Glomerular visceral epithelial cell (primary cell): ENCODE measurements around the gene ATP4A.

ENCODE experiments used
- DNase-seq: peaks from one replicate; pipeline ENCODE4 v3.0.0-alpha.2; 2016; ENCODE audit errors: extremely low spot score

Gene ATP4A

DNA sequence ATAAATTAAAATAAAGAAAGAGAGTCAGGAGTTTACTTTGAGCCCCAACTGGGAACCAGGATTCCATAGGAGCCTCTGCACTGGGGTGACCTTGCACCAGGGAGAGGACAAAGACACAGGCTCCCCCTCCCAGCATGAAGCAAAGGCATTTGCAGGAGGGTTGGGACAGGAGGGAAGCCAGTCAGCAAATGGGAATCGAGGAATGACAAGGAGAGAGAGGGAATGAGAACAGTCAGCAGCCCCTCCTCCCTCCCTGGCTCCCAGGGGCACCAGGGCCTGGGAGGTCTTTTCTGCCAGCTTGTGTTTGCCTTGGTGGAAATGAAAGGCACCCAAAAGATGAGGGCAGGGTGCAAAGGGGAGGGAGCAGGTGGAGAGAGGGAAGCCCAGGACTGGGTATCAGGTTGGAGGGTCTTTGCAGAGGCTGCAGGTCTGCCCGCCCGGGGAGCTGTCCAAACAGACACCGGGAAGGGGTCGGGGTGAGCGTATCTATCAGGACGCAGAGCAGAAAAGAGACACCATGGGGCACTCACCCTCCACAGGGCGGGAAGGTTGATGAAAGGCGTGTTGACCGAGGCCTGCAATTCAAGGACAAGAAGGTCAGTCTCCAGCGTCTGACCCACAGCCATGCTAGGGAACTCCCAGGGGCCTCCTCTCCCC, 39.1 kb downstream of the ATP4A start:
- no peak for DNase-seq

DNA sequence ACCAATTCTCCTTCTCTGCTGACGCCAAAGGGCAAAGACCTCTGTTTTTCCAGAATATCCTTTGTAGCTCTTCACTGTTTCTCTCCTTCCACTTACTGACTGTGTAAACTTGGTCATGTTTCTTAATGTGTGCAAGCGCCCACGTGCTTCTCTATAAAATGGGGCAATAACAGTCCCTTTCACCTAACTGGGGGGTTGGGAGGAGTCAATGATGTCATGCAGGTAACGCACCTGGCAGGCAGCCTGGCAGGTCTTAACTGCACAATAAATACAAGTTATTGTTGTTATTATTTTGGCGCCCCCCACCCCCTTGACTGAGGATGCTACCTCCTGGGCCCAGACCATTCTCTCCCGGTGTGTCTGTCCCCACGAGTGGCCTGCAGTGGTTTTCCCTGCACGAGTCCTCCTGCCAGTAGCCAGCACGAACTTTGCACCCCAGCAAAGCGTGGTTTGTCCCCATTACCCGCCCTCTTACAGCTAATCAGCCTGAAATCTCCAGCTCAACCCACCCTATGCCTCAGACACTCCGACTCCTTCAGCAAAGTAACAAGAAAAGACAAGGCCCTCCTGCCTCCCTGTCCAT, 40.6 kb downstream of the ATP4A start:
- DNase-seq = no peak

DNA sequence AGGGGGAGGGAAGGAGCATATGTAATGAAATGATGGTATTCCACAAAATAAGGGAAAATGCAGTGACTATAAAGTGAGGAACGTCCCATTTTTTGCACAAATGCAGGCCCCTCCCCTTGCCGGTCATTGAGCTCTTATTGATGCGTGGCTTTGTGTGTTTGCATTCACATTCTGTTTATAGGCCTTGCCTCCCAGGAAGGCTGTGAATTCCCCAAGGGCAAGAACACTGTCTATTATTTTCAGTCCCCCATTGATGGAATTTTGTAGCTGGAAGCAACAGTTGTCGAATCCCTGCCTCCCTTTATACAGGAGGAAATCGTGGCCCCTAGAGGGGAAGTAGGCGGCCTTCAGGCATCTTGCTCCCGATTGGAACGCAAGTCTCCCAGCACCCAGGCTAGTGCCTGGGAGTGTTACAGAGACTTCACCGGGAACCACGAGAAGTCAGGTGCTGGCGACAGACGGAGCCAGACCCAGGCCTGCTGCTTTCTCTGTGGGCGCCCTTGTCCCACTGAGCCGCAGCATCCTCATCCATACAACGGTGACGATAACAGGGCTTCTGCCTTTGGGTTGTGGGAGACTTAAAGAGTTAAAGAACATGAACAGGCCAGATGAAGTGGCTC, 42.2 kb downstream of the ATP4A start:
- DNase-seq = no peak

DNA sequence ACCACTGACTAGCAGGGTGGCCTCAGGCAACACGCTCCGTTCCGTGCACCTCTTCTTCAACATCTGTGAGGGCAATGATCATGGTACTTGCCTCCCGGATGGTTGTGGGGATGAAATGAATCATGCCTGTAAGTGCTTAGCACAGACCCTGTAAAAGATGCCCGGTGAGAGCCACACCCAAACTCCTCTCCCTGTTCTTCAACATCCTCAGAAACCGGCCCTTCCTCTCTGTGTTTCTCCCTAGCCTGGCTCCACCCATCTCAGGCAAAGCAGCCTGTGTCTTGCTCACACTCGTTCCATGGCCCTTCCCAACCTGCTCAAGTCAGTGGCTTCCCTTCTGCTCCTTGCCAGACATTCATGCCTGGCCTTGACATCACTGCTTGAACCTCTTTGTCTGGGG, 44.2 kb downstream of the ATP4A start:
- DNase-seq = no peak

DNA sequence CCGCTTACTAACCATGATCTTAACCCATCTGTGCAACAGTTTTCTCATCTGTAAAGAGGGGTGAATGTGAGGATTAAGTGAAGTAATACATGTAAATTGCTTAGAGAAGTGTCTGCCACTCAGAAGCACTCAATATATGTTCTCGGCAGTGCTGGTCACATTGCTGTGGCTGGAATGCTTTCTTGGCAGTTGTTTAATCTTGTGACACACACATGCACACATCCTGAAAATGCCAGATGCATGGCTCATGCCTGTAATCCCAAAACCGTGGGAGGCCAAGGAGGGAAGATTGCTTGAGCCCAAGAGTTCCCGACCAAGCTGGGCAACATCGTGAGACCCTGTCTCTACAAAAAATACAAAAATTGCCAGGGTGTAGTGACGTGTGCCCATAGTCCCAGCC, 45.1 kb downstream of the ATP4A start:
- DNase-seq = peak; percentile 73

DNA sequence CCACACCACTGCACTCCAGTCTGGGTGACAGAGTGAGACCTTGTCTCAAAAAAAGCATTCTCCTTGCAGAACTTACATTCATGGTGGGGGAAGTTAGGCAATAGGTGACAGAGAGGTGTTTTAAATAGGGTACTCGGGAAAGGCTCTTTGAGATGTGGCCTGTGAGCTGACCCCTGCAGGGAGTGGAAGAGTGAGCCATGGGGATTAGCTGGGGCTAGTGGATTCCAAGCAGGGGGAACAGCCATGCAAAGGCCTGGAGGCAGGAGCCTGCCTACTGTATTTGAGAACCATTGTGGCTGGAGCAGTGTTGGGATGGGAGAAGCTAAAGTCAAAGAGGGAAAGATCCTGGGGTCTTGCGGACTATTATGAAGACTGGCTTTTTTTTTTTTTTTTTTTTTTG, 46.1 kb downstream of the ATP4A start:
- DNase-seq = no peak

DNA sequence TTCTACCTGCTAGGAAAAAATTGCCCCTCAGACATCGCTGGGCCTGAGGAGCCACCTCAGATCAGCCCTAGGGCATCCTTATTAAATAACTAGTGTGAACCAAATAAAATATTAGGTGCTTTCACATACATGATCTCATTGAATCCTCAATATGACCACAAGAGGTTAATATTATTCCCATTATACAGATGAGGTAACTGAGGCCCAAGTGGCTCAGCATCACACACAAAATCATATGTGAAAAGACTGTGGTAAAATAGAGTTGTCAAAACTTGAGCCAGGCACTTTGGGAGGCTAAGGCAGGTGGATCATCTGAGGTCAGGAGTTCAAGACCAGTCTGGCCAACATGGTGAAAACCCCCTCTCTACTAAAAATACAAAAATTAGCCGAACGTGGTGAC, 47.1 kb downstream of the ATP4A start:
- no peak for DNase-seq

DNA sequence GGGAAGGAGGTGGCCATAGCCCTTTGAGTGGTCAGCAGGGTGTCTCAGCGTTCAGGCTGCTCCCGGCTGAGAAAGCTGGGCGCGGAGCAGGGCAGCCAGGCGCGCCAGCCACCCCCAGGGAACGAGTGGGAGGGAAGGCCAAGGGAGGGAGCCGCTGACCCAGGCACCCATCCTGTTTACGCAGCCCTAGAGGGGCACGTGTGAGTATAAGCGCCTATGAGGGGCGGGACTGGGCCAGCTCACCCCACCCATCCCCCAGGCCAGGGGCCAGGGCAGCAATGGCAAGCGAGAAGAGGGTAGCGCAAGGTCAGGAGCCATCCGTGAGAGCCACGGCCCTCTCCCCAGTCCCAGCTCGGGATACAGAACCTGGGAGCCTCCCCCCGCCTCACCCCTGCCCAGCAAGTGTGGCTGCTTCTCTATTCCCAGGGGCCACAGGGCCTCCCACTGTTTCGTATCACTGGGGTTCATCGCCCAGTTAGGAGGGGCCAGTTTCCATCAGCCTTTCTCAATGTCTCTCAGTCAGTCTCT, 49.1 kb downstream of the ATP4A start:
- no peak for DNase-seq

DNA sequence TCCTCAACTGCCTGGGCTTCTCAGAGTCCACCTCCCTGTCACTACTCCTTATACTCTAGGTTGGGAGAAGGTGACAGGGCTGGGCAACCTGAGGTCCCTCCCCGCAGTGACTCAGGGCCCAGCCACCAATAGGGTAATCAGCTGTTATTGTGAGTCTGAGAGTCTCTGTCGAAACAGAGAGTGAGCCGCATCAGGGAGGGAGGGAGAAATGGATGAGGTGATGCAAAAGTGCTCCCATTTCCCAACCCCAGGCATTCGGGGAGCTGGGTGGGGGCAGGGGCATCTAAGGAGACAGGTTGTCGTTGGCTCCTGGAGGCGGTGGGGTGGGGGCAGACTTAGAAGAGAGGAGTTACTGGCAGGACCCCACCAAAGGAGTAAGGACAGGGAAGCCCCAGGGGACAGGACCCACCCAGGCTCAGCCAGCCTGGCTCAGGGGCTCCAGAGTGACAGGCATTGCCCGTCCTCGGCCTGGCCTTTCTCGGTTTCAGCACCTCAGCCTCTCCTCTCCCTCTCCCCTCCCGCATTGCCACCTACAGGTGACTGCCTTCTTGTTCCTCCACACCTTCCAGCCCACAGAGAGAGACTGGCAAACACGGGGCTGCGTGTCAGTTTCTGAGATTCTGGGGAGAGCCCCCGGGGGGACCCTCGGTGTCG, 49.7 kb downstream of the ATP4A start, which contains the start of gene DMKN:
DMKN (minus strand) TSS at position 22 of the 654 bp plus-strand sequence. CDS start 174 bp downstream, outside the sequence.
- no peak for DNase-seq

DNA sequence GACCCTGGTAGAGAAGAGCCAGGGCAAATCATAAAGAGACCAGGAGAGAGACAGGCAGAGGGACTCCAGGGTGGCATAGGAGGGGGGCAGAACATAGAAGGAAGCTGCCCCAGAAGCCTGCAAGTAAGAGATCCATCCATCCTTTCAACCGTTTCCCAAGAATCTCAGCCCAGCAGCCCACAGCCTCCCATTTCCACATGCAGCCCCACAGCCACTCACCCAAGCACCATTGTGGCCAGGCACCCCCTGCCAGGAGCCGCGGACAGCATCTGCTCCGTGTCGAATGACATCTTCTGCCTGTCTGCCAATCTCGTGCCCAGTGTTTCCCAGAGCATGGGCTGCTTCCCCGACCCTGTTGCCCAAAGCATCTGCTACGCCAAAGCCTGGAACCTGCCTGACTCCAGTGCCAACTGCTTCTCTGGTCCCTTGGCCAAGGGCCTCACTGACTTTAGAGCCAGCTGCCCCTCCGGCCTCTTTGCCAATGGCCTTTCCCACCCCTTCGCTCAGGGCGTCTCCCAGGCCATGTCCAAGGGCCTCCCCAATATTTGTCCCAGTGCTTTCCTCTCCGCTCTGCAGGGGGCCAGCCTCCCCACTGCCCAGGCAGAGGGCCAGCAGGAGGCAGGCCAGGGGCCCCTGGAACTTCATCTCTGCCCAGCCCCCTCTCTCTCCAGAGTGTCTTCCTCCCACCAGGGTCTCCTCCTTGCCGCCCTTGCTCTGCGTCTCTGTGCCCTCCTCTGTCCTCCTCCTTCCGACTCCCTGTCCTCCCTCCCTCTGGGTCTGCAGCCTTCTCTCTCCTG, 50.4 kb downstream of the ATP4A start:
- no peak for DNase-seq

DNA sequence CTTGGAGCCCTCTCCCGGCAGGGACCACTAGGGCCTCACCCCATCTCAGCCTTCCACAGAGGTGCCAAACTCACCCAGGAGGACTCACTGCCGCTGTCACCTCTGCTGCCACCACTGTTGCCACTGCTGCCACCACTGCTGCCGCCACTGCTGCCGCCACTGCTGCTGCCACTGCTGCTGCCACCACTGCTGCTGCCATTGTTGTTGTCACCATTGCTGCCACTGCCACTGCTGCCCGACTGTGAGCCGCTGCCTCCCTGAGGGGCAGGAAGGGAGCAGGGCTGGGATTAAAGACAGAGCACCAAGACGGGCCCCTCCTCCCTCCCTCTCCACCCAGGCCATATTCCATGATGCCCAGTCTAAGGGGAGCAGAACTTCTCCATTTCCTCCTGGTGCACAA, 52.1 kb downstream of the ATP4A start:
- DNase-seq = no peak

DNA sequence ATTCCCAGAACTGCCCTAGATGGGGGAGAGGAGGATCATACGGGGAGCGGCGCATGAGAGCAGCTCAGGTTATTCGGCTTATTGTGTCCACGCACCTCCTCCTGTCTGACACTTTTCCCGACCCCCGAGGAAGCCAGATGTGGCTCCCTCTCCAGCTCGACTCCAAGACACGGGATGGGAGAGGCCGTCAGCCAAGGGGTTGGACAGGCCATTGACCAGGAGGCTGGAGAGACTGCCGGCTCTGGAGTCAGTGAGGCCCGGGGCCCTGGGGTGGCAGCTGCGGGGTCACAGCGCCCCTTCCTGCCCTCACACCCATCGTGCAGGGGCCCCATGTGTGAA, 52.9 kb downstream of the ATP4A start:
- DNase-seq = no peak

DNA sequence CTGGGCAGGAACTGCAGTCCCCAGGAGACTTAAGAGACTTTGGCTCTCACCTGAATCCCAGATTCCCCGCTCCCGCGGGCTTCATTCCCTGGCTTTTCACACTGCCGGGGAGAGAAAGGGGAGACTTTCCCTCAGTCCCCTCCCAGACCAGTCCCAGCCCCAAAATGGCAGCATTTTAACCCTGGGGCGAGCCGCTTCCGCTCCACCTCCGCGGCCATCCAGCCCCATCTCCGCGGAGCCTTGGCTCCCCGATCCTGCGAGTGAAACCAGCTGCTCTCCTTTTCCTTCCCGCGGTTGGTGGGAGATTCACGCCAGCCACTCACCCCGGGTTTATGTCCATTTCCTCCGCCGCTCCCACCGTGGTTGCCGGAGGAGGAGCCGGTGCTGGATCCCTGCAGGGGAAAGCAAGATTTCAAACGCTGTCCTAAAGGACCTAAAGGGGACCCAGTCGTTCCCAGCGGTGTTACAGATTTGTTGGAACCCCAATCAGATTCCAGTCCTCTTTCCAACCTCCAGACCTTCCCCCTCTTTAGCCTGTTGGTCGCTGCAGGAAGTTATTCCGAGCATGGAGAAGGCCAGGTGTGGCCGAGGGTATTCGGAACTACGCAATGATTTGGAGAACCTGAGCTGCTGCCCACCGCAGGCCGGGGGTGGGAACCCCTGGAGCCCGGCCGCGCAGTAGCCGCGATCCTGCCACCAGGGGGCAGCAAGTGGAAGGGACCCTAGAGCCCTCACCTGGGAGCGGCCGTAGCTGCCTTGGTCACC, 53.4 kb downstream of the ATP4A start:
- peak; percentile 86 for DNase-seq

DNA sequence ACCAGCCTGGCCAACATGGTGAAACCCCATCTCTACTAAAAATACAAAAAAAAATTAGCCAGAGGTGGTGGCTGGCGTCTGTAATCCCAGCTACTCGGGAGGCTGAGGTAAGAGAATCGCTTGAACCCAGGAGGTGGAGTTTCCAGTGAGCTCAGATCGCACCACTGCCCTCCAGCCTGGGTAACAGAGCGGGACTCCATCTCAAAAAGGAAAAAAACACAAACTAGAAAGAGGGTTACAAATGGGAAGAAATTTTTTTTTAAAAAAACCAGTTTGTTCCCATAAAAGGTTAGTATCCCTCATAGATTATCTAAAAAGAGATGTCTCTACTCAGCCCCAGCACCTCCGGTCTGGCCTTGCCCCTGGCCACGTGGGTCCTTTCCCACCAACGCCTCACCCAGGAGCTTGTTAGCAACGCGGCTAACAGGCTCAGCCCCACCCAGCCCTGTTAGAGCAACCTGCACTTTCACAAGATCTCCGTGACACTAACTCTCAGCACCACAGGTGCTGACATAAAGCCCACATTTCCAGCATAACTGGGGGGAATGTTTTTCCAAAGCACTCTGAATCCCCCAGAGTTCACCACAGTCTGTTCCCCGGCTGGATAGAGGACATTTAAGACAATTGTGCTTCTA, 54.3 kb downstream of the ATP4A start:
- DNase-seq = peak; percentile 57

DNA sequence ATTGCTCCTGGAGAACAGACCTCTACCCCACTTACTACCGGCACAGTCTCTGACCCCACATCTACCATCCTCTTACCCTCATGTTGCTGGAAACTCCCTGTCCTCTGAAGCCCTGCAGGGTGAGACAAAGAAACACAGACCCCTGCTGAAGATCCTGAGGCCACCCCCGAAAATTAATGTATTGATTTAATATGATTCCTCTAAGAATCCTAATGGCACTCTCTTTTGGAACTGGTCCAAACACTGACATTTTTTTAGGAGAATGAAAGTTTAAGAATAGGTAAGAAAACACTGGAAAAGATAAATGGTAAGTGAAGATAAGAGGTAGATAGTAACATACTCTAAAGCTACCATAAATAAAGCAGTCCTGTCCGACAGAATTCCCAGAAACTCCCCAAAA, 55.3 kb downstream of the ATP4A start:
- no peak for DNase-seq

DNA sequence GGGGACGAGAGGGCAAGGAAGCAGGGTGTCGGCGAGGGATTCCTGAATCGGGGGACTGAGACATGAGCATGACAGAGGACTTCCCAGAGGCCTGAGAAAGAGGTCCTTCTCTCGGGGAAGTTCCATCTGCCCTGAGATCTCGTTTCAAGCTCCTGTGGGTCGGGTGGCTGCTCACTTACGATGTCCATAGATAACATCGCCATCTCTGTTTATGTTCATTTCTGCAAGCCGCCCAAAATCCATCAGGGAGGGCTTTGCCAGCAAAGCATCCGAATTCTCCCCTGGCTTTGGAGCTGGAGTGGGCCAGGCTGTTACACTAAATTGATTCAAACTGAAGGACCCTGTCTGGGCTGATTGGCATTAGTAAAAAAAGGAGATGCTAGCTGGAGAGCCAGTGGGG, 55.9 kb downstream of the ATP4A start:
- no peak for DNase-seq

DNA sequence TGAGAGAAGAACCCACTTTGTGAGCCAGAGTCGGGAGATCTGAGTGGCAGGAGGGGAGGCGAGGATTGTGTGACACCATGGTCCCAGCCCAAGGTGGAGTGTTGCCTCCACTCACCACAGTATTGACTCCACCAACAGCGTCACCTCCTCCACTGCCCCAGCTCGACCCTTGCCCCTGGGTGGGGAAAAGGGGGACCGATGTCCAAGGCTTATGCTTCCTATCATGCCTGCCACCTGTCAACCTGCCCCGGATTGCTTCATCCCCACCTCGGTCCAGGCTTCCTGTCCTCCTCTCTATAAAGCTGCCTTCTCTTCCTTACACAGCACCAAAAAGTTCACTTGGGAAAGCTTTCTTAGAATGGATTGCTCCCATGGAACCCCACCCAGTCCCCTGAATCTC, 57.4 kb downstream of the ATP4A start:
- DNase-seq = no peak

DNA sequence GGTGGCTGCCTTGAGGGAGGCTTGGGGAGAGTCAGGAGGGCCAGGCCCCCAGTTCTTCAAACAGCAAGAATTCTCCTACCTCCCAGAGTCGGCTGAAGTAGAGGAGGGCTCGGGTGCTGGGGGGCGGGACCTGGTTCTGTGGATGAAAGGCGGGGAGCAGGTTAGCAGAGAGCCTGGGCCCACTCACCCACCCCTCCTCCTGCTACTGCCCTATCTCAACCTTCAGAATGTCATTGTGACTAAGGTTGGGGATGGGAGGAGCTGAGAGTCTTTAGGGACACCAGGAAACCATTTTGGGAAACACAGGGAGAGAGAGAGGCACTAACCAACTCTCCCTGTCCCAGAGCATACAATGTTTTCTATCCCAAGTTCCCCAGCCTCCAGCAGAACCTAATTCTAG, 60.7 kb downstream of the ATP4A start:
- no peak for DNase-seq

DNA sequence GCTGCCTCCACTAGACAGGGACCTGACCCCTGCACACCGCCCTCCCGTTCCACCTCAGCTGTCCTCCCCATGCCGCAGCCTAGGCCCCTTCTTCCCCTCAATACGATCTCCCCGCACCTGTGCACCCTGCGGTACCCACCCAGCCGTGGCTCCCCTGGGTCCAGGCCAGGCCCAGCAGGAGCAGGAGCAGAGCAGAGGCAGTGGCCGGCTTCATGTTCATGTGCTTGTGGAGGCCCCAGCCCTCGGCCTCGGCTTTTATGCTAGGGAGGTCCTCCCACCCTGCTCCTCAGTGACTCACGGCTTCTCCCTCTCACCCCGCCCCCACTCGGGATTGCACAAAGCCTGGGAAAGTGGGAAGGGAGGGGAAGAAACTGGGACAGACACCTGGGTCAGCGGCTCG, 61.8 kb downstream of the ATP4A start:
- no peak for DNase-seq

DNA sequence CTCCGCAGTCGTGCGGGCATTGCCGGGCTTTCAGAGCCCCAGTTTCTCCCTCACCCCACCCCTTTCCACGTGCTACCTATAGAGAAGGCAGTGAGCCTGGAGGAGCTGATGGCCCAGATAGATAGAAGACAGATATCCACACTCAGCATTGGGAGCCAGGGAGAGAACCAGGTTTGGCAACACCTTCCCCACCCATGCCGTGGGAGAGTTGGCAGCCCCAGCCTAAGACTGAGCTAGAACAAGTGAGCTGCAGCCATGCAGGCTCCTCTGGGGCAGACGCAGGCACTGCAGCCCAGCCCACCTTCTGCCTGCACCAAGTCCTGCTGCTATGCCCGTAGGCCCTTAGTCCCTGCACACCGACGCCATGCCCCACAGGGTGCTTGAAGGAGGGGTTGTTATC, 62.8 kb downstream of the ATP4A start:
- no peak for DNase-seq
